Measurements from ENCODE around the gene TMC4. TPM values are rescaled to one million over a fixed set of nuclear protein-coding genes. Genes with fewer than 3 reads are reported as not detected.

Gene TMC4
- total RNA-seq, 1 donor from 2014 or later = 0.28 TPM

DNA sequence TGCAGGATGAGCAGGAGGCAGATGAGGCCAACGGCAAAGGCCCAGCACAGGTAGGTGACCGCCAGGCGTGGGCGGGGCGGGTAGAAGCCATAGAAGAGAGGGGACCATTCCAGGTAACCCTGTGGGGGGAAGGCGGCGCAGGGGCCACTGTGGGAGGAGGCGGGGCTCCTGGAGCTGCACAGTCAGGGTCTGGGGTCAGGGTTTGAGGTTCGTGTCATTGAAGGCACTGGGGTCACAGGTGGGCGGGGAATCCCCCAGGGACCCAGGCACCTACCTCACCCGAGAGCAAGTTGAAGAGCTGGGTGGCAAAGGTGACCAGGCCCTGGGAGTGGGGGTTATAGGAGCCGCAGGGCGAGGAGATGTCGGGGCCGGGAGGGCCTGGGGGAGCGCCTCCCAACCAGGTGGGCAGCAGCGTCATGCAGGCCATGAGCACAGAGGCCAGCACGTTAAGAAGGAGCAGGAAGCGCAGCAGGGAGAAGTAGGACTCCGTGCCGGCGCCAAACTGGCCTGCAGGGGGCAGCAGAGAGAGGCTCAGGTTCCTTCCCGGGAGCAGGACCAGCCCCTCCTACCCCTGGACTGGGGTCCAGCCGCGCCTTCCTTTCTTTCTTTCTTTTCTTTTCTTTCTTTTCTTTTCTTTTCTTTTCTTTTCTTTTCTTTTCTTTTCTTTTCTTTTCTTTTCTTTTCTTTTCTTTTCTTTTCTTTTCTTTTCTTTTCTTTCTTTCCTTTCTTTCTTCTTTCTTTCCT lies 4.6 kb downstream of the TMC4 start:
- Mint-ChIP-seq H3K4me3 (peak overlapping the region; percentile 31), H3K9me3 (no peaks in the 10 kb centered on the region)

DNA sequence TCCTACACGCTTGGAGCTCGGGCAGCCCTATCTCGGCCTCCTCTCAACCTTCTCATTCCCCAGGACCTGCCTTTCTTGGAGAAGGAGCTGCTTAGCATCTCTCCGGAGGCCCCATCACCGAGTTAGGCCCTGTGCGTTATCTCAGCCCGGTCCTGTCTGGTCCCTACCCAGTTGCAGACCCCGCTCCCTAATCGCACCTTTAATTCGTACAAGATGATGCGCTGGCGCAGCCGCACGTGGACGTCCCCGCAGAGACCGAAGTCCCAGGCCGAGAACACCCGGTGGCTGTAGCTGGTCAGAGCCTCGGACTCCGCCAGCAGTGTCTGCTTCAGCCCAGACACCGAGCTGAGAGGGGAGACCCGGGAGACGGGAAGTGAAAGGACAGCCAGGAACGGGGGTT lies 7.7 kb downstream of the TMC4 start:
- TF ChIP-seq CTCF (conservative IDR thresholded peaks at IDR 0.05) = no peak
- H3K4me3 Mint-ChIP-seq = peak overlapping the region; percentile 82
- peaks cover 7% of the 10 kb centered on the region for H3K9me3 Mint-ChIP-seq
- no peak for DNase-seq (ENCODE audit: low read depth, low spot score)
- peaks cover 22% of the 10 kb centered on the region for H3K27me3 Mint-ChIP-seq (ENCODE audit: low read depth)
- peaks cover 11% of the 10 kb centered on the region for H3K36me3 Mint-ChIP-seq (ENCODE audit: low read depth)
- no peak overlapping the region for H3K27ac Mint-ChIP-seq (ENCODE audit: unreplicated experiment)
- peaks cover 17% of the 10 kb centered on the region for H3K4me1 Mint-ChIP-seq

More for the DNA sequence above, 4.6 kb downstream of the TMC4 start:
- no peak overlapping the region for H3K27ac Mint-ChIP-seq (ENCODE audit: unreplicated experiment)
- peak; percentile 99 for DNase-seq (ENCODE audit: low read depth, low spot score)
- TF ChIP-seq CTCF (conservative IDR thresholded peaks at IDR 0.05) = peak; percentile 83
- peaks cover 19% of the 10 kb centered on the region for H3K27me3 Mint-ChIP-seq (ENCODE audit: low read depth)
- H3K4me1 Mint-ChIP-seq = no peaks in the 10 kb centered on the region
- peaks cover 2% of the 10 kb centered on the region for H3K36me3 Mint-ChIP-seq (ENCODE audit: low read depth)

- Mint-ChIP-seq H3K4me3 (peak overlapping the region; percentile 82), H3K4me1 (peaks cover 24% of the 10 kb centered on the region), H3K36me3 (ENCODE audit: low read depth) (peaks cover 16% of the 10 kb centered on the region), H3K27me3 (ENCODE audit: low read depth) (peaks cover 25% of the 10 kb centered on the region), H3K9me3 (peaks cover 7% of the 10 kb centered on the region), H3K27ac (ENCODE audit: unreplicated experiment) (no peak overlapping the region)
- peak; percentile 44 for DNase-seq (ENCODE audit: low read depth, low spot score)
- TF ChIP-seq CTCF (conservative IDR thresholded peaks at IDR 0.05) = peak; percentile 23
Observed at GRCh38 chr19:54164369-54165068, 8.4 kb downstream of the TMC4 start.

DNA sequence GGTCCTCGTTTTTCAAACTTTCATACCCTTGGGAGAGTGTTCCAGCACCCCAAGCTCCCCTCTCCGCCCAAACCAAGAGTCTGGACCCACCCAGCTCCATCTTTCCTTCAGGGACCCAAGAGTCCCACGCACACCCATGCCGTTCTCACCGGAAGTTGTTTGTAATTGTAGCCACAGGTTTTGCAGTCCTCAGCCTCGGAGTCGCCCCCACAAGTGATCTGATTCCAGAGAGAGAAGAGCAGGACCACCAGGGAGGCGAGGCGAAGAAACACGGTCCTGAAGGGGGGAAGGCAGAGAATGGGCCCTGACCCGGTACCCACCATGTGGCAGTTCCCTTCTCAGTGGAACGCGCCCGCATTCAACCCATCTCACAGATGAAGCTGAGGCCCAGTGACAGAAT lies 10.1 kb downstream of the TMC4 start:
- DNase-seq (ENCODE audit: low read depth, low spot score) = no peak
- H3K4me3 Mint-ChIP-seq = peak overlapping the region; percentile 87
- H3K36me3 Mint-ChIP-seq (ENCODE audit: low read depth) = peaks cover 18% of the 10 kb centered on the region
- H3K4me1 Mint-ChIP-seq = peaks cover 39% of the 10 kb centered on the region
- H3K27ac Mint-ChIP-seq (ENCODE audit: unreplicated experiment) = no peak overlapping the region
- peaks cover 27% of the 10 kb centered on the region for H3K27me3 Mint-ChIP-seq (ENCODE audit: low read depth)
- TF ChIP-seq CTCF (conservative IDR thresholded peaks at IDR 0.05) = no peak
- H3K9me3 Mint-ChIP-seq = peaks cover 7% of the 10 kb centered on the region

DNA sequence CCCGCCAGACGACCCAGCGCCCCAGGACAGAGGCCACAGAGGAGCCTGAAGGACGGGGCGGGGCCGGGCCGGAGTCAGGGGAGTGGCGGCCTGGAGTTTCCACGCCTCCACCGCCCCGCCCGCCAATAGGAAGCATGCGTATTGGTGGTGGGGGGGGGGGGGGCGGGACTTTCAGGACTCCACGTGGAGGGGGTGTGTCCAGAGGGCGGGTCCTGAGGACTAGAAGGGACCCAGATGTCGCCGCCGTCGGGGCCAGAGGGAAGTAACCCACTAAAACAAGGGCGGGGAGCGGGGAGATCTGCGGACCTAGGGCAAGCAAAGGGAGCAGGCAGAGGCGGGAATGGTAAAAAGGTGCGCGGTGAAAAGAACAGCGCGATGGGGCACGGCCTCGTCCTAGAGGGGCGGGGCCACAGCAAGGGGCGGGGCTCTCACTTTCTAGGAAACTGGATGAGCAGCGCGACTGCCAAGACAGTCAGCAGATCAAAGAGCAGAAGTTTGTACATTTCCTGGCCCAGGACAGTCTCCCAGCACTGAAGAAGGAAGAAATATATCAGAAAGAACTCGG lies 10.6 kb downstream of the TMC4 start:
- Mint-ChIP-seq H3K4me3 (peak overlapping the region; percentile 87), H3K27me3 (ENCODE audit: low read depth) (peaks cover 27% of the 10 kb centered on the region), H3K36me3 (ENCODE audit: low read depth) (peaks cover 18% of the 10 kb centered on the region), H3K9me3 (peaks cover 7% of the 10 kb centered on the region), H3K4me1 (peaks cover 39% of the 10 kb centered on the region), H3K27ac (ENCODE audit: unreplicated experiment) (no peak overlapping the region)
- DNase-seq (ENCODE audit: low read depth, low spot score) = peak; percentile 45
- TF ChIP-seq CTCF (conservative IDR thresholded peaks at IDR 0.05) = no peak
